Stimulated activated CD8-positive, alpha-beta memory T cell treated with anti-CD3 and anti-CD28 coated beads, Interleukin-15, amount 100 ng/mL, for 48 hours (primary cell): ENCODE measurements around the gene FAM210A.

ENCODE experiments used
- DNase-seq, 2 donors: peaks; one replicate each; pipeline ENCODE4 v3.0.0-alpha.2; 2020; ENCODE audit warnings: low read depth in 2 of 2

FAM210A gene

GRCh38 chr18:13621886-13622619, 104.3 kb downstream of the FAM210A start:
- no peak for DNase-seq

- DNase-seq, result no peak
These were observed 104.9 kb downstream of the FAM210A start for GRCh38 chr18:13621446-13621849.

- no peak for DNase-seq
These were observed 105.4 kb downstream of the FAM210A start for GRCh38 chr18:13620818-13621445.

DNA sequence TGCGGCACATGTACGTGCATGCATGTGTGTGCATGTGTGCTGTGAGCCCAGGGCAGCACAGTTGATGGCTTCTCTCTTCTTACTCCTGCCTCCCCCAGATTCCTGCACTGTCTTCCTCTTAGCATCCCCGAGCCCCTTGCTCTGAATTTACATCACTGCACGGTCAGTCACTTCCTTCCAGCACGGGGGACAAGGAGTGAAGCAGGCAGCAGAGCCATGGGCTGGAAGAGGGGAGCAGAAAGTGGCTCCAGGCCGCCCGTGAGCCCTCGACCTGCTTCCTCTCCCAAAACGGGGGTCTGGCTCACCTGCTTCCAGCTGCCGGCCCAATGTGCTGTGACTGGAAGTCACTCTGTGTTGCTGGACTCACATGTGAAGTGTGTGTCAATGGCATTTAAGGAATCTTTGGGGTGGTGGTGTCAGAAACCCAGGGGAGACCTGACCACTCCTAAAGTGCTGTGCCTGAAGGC, 106.1 kb downstream of the FAM210A start:
- DNase-seq, result no peak

- no peak for DNase-seq
These were observed 106.7 kb downstream of the FAM210A start for GRCh38 chr18:13619505-13620205.

DNA sequence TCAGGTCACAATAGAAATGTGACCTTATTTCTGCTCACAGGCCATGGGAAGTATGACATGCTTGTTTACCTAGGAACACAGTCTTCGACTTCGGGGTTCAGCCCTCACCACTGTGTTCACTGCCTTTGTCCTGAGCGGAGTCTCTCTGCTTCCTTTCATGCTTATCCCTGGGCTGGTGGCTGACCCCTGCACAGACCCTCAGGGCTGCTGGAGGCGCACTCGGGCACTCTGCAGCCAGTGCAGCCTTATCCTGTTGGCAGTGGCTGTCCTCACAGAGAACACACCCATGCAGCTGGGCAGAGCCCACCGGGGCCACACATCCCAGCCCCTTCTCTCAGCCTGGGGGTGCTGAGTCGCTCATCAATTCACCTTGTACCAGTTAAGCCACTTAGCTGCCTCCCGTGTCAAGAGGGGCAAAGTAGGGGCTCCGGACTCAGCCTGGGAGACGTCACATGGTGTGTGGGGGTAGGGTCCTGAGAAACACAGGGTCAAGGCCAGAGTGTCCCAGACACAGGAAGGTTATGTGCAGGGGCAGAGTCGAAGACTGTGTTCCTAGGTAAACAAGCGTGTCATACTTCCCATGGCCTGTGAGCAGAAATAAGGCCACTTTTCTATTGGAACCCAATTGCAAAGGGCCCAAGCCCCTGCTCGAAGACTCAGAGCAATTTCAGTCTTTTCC, 107.5 kb downstream of the FAM210A start:
- DNase-seq, result no peak

DNA sequence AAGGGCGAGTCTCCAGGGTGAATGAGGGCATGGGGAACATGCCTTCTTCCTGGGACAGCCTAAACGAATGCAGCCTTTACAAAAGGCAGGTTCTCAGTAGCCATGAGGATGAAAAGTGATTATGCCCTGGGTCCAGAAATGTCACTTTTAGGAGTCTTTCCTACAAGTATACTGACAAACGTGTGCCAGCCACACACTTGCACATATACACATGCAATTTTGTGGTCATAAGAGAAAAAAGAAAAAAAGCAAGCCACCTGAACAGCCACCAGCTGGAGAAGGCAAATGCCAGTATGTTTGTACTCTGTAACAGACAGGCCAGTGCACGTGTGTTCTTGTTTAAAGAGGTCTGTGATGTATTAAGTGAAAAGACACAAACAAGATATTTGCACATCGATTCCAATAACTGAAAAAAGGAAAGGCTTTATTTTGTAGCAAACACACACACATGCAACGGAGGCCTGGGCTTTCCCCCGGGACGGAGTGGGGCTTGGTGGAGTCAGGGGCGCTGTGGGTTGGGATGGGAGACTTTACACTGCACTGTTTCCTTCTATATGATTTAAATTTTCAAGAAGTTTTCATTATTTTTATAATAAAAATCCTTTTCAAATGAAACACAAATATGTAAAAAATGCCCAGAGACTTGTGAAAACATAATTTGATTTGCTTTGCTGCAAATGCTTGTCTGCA, 108.4 kb downstream of the FAM210A start:
- DNase-seq, result no peak

- DNase-seq, result no peak
These were observed 109.8 kb downstream of the FAM210A start for GRCh38 chr18:13616525-13617035.

DNA sequence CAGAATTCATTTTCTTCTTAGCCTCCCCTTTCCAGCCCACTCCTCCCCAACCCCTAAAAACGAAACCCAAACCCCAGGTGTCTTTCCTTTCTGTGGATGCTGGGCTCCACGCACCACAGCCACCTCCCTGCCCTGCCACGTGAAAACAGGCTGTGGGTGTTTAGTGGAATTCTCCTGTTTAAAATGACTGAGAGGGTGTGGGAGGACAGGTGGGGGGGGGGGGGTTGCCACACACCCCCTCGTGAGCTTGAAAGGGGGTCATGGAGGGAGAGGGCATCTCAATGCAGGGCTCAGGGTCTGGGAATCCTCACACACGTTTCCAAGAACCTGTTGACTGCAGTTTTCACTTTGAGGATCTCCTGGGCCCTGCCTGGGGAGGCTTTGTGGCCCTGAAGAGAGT, 110.3 kb downstream of the FAM210A start:
- peak in 1 of 2 donors; percentile 42 for DNase-seq

DNA sequence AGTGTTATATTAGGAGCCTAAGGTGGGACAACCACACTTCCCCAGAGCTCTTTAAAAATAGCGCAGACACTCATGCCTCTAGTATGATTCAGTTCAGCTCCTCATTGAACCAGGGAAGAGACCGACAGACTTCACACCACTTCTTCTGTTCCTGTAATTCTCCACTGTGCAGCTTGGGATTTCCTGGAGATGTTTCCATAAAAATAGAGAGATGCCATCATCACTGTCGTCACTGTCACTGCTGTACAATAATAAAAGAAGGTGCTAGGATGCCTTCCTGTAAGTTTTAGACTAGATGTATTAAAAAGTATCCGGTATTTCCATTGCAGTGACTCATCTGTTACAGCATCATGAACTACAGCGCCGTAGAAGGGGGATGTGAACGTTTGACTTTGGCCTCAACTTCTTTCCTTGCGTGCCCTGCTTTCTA, 110.9 kb downstream of the FAM210A start:
- DNase-seq, result no peak

GRCh38 chr18:13614641-13615288, 111.6 kb downstream of the FAM210A start:
- peak in 1 of 2 donors; percentile 38 for DNase-seq

DNA sequence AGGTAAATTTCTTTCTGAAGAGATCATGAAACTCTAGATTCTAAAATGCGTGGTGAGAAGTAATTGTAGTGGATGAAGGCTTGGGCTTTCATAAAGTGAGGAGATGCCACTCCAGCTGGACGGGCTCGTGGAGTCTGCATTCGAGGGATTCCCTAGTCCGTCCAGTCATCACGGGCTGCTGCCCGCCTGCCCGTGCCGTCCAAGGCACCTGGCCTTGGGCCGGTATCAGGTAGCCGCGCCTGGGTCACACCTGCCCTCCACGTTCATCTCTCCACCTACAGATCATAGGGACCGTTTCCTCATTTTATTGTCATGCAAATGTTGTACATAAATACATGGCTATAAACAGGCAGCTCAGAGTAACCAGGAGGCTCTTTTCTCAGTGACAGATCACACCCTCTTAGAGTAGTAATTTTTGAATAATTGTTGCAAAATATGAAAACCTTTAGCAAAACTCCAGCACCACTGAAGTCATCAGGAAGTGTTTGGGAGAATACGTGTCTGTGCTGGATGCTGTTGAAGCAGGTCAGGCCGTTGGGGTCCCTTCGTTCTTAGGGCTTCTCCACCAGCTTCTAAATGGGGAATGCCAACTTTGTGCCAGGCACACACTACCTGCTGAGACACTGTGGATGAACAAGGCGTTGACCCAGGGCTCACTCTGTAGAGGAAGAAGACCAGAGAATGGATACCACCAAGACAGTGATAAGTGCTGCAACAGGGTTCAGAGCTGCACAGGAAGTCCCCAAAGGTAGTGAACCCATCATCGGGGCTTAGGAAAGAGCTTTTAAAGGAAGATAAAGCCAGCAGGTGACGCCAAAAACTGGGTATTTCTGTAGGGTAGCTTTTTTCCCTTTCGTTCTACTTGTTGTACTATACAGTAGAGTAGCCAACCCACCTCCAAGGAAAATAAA, 112.5 kb downstream of the FAM210A start:
- no peak for DNase-seq
